GM15510 (cell line): ENCODE results near the gene DENND5A.

Experiments used
- POLR2A ChIP-seq: IDR thresholded peaks from 3 replicates; pipeline ENCODE4 v1.6.1; 2011; ENCODE audit warnings: borderline replicate concordance; ENCODE audit not compliant: insufficient read length; ENCODE audit errors: extremely low read depth

The DENND5A gene

GRCh38 chr11:9265211-9266131 is at the start of gene DENND5A:
DENND5A (minus strand) TSS chr11:9265350; CDS start chr11:9265069, 281 bp downstream.
- TF ChIP-seq POLR2A = peak; percentile 61

- peak; percentile 79 for TF ChIP-seq POLR2A
Measured at GRCh38 chr11:9314291-9315077, 49.3 kb upstream of the DENND5A start, which contains the start of gene TMEM41B. TMEM41B (minus strand) TSS chr11:9314593; CDS start chr11:9314441, 152 bp downstream.

- TF ChIP-seq POLR2A = no peak
Measured at GRCh38 chr11:9313648-9314290, 48.6 kb upstream of the DENND5A start.

GRCh38 chr11:9310485-9311090 is 45.4 kb upstream of the DENND5A start:
- no peak for TF ChIP-seq POLR2A

GRCh38 chr11:9304178-9304577 is 39.0 kb upstream of the DENND5A start:
- no peak for TF ChIP-seq POLR2A

GRCh38 chr11:9302448-9302847 is 37.3 kb upstream of the DENND5A start:
- TF ChIP-seq POLR2A = no peak

GRCh38 chr11:9301720-9302119 is 36.6 kb upstream of the DENND5A start:
- no peak for TF ChIP-seq POLR2A

- TF ChIP-seq POLR2A = no peak
Measured at GRCh38 chr11:9293646-9294045, 28.5 kb upstream of the DENND5A start.

GRCh38 chr11:9285850-9286587 is 20.9 kb upstream of the DENND5A start:
- no peak for TF ChIP-seq POLR2A

GRCh38 chr11:9280655-9281301 is 15.6 kb upstream of the DENND5A start:
- TF ChIP-seq POLR2A = no peak

- TF ChIP-seq POLR2A = no peak
Measured at GRCh38 chr11:9277176-9277575, 12.0 kb upstream of the DENND5A start.

- no peak for TF ChIP-seq POLR2A
Measured at GRCh38 chr11:9276571-9276970, 11.4 kb upstream of the DENND5A start.

- no peak for TF ChIP-seq POLR2A
Measured at GRCh38 chr11:9274499-9275258, 9.5 kb upstream of the DENND5A start.
